Medulla oblongata (tissue), 1 donor: Measurements from ENCODE around the gene MBOAT2.
"Not testable (repeated sequence)": the region's sequence is repeated elsewhere in the genome, so short reads cannot be mapped to it uniquely, and the experiment has no call there.

Experiments used
- DNase-seq: peaks from one replicate; pipeline ENCODE4 v3.0.0-alpha.2; 2015; ENCODE audit errors: extremely low spot score

The MBOAT2 gene

GRCh38 chr2:8993196-8993901 lies 10.1 kb downstream of the MBOAT2 start:
- DNase-seq: no peak

- no peak for DNase-seq
Observed at GRCh38 chr2:8992643-8993042, 10.8 kb downstream of the MBOAT2 start.

- no peak for DNase-seq
Observed at GRCh38 chr2:8989536-8990079, 13.9 kb downstream of the MBOAT2 start.

- DNase-seq: no peak
Observed at GRCh38 chr2:8987410-8987809, 16.1 kb downstream of the MBOAT2 start.

GRCh38 chr2:8986327-8986976 lies 17.0 kb downstream of the MBOAT2 start:
- DNase-seq: no peak

- no peak for DNase-seq
Observed at GRCh38 chr2:8985561-8986326, 17.7 kb downstream of the MBOAT2 start.

- no peak for DNase-seq
Observed at GRCh38 chr2:8984855-8985254, 18.6 kb downstream of the MBOAT2 start.

GRCh38 chr2:8984157-8984556 lies 19.3 kb downstream of the MBOAT2 start:
- DNase-seq: no peak

GRCh38 chr2:8983571-8983970 lies 19.9 kb downstream of the MBOAT2 start:
- DNase-seq: no peak

- no peak for DNase-seq
Observed at GRCh38 chr2:8981876-8982275, 21.6 kb downstream of the MBOAT2 start.

GRCh38 chr2:8980096-8980495 lies 23.4 kb downstream of the MBOAT2 start:
- DNase-seq: no peak

- no peak for DNase-seq
Observed at GRCh38 chr2:8977758-8978157, 25.7 kb downstream of the MBOAT2 start.

GRCh38 chr2:8976442-8977259 lies 26.8 kb downstream of the MBOAT2 start:
- DNase-seq: peak; percentile 46

- DNase-seq: no peak
Observed at GRCh38 chr2:8974016-8974415, 29.5 kb downstream of the MBOAT2 start.

- DNase-seq: not testable (repeated sequence)
Observed at GRCh38 chr2:8973017-8973416, 30.5 kb downstream of the MBOAT2 start.

GRCh38 chr2:8972535-8972934 lies 30.9 kb downstream of the MBOAT2 start:
- DNase-seq: not testable (repeated sequence)

GRCh38 chr2:8969348-8969747 lies 34.1 kb downstream of the MBOAT2 start:
- DNase-seq: not testable (repeated sequence)

- no peak for DNase-seq
Observed at GRCh38 chr2:8966123-8966908, 37.2 kb downstream of the MBOAT2 start.

- no peak for DNase-seq
Observed at GRCh38 chr2:8965216-8965969, 38.1 kb downstream of the MBOAT2 start.

- DNase-seq: no peak
Observed at GRCh38 chr2:8962890-8963289, 40.6 kb downstream of the MBOAT2 start.
